Lower lobe of right lung (tissue), 2 donors: ENCODE measurements around the gene RUNX1. TPM values are rescaled to one million over a fixed set of nuclear protein-coding genes. Genes with fewer than 3 reads are reported as not detected.
A peak's percentile ranks its signal among the peaks of the same experiment; 100 is the strongest.
"Not testable (repeated sequence)": the region's sequence is repeated elsewhere in the genome, so short reads cannot be mapped to it uniquely, and the experiment has no call there.

Source experiments
- ATAC-seq, 2 donors: fragments of 200-7000 bp; cut with Tn5 transposase; one replicate each; pipeline ENCODE4 v1.9.1; 2020 to 2022; ENCODE audit warnings: mild to moderate bottlenecking in 2 of 2, moderate library complexity in 2 of 2
- DNase-seq: peaks from one replicate; pipeline ENCODE4 v3.0.0-alpha.2; 2020
- H3K27ac ChIP-seq: fragments of 200-600 bp; one replicate; pipeline ENCODE4 v1.8.0; 2022
- H3K27me3 ChIP-seq: fragments of 200-600 bp; one replicate; pipeline ENCODE4 v1.8.0; 2022; ENCODE audit warnings: low read depth
- H3K36me3 ChIP-seq: fragments of 200-600 bp; one replicate; pipeline ENCODE4 v1.8.0; 2022; ENCODE audit warnings: mild to moderate bottlenecking
- H3K4me1 ChIP-seq: fragments of 200-600 bp; one replicate; pipeline ENCODE4 v1.8.0; 2022
- H3K4me3 ChIP-seq: fragments of 200-600 bp; one replicate; pipeline ENCODE4 v1.8.0; 2022; ENCODE audit warnings: mild to moderate bottlenecking
- H3K9me3 ChIP-seq: fragments of 200-600 bp; one replicate; pipeline ENCODE4 v1.8.0; 2022
- intact Hi-C: fragments of 100-400 bp; cut with DNase I; formaldehyde crosslinking; loops from one replicate; pipeline ENCODE4 v1.11.0; 2022
- total RNA-seq: library from RNA; stranded (reverse); fragmentation: NEBNext Ultra II Directional; extraction: Animal tissue kit (Norgen Biotek cat#: 25700); gene quantifications from one replicate; pipeline ENCODE4 v1.2.1, GENCODE V29; 2021
- TF ChIP-seq, protein P1 (sequence below): fragments of 200-600 bp; IDR thresholded peaks from one replicate; pipeline ENCODE4 v1.8.0; 2022; ENCODE audit warnings: antibody characterized with exemption, mild to moderate bottlenecking
- donor health status: DM: no; HTN: yes; CAD: no; lungs with severe emphysema.

Gene RUNX1
- total RNA-seq, 1 donor from 2014 or later: 110 TPM

DNA sequence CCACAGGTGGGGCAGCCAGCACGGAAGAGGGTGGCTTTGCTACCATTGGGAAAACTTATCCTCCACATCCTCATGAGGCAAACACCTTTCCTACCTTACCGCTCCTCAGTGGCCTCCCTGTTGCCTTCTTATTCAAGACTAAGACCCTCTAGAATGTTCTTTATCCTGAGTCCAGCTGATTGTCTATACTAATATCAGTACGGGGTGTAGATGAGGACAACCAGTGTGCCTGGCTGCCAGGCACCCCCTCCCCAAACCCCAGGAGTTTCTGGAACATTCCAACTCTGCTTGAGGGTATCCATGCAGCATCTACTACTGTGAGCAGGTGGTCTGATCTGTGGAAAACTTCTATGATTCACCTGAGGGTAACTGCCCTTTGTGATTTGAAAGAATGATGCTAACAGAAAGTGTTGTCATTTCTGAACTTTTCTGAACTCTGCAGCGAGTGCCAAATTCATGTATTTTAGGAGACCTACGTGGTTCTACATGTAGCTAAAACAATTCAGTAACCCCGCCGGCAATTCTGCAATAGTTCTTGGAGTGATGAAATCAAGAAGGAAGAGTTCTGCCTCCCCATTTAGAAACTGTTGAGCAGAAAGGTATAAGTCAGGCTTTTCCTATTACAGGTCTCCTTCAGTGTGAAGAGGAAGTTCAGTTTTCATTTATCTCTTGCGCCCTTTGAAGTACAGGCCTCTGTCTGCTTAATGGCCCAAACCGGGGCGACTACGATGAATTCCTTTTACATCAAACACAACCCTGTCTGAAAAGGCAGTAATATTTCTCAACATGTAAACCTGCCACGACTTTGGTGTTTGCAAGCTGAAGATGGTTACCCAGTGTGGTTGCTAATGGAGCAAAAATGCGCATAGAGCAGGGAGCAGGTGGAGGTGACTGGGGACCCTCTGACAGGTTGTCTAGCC, 80.4 kb downstream of the RUNX1 start:
- DNase-seq (no peak), ATAC-seq (peak in 1 of 2 donors; percentile 20)
- Histone ChIP-seq H3K4me1 (peaks cover 46% of the 10 kb centered on the region), H3K27ac (no peak overlapping the region), H3K27me3 (no peaks in the 10 kb centered on the region), H3K36me3 (no peaks in the 10 kb centered on the region), H3K4me3 (no peak overlapping the region), H3K9me3 (no peaks in the 10 kb centered on the region)
- intact Hi-C loops: no loop called here
- TF ChIP-seq, protein P1, sequence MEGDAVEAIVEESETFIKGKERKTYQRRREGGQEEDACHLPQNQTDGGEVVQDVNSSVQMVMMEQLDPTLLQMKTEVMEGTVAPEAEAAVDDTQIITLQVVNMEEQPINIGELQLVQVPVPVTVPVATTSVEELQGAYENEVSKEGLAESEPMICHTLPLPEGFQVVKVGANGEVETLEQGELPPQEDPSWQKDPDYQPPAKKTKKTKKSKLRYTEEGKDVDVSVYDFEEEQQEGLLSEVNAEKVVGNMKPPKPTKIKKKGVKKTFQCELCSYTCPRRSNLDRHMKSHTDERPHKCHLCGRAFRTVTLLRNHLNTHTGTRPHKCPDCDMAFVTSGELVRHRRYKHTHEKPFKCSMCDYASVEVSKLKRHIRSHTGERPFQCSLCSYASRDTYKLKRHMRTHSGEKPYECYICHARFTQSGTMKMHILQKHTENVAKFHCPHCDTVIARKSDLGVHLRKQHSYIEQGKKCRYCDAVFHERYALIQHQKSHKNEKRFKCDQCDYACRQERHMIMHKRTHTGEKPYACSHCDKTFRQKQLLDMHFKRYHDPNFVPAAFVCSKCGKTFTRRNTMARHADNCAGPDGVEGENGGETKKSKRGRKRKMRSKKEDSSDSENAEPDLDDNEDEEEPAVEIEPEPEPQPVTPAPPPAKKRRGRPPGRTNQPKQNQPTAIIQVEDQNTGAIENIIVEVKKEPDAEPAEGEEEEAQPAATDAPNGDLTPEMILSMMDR: no peak

- Histone ChIP-seq H3K4me3 (no peak overlapping the region), H3K9me3 (no peaks in the 10 kb centered on the region), H3K27ac (no peak overlapping the region), H3K27me3 (no peaks in the 10 kb centered on the region), H3K36me3 (no peaks in the 10 kb centered on the region), H3K4me1 (peaks cover 46% of the 10 kb centered on the region)
- DNase-seq (no peak), ATAC-seq (peak in 1 of 2 donors; percentile 29)
- TF ChIP-seq, protein P1: no peak
- intact Hi-C loops: no loop called here
These were observed 81.4 kb downstream of the RUNX1 start for GRCh38 chr21:34967509-34968289.

DNA sequence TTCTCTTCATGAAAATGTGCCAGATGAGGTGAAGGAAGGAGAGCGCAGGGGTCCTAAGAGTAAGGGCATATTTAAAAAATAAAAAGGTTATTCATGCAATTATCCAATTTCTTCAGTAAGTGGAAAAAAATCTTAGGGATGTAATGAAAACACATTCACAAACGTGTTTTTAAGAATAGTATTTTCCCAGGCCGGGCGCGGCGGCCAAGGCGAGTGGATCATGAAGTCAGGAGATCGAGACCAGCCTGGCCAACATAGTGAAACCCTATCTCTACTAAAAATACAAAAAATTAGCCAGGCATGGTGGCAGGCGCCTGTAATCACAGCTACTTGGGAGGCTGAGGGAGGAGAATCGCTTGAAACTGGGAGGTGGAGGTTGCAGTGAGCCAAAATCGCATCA, 82.2 kb downstream of the RUNX1 start:
- H3K4me3 ChIP-seq, H3K27me3 ChIP-seq, H3K36me3 ChIP-seq, H3K27ac ChIP-seq, H3K9me3 ChIP-seq, intact Hi-C loops, DNase-seq, ATAC-seq: not testable (repeated sequence)
- H3K4me1 ChIP-seq: peaks cover 46% of the 10 kb centered on the region

GRCh38 chr21:34965200-34966174, 83.6 kb downstream of the RUNX1 start:
- no peaks in the 10 kb centered on the region for H3K36me3 ChIP-seq
- H3K9me3 ChIP-seq: no peaks in the 10 kb centered on the region
- DNase-seq (no peak), ATAC-seq (no peak)
- H3K27ac ChIP-seq: peak overlapping the region; percentile 31
- intact Hi-C loops: no loop called here
- H3K4me3 ChIP-seq: no peak overlapping the region
- H3K4me1 ChIP-seq: peaks cover 43% of the 10 kb centered on the region
- TF ChIP-seq, protein P1: no peak
- no peaks in the 10 kb centered on the region for H3K27me3 ChIP-seq

DNA sequence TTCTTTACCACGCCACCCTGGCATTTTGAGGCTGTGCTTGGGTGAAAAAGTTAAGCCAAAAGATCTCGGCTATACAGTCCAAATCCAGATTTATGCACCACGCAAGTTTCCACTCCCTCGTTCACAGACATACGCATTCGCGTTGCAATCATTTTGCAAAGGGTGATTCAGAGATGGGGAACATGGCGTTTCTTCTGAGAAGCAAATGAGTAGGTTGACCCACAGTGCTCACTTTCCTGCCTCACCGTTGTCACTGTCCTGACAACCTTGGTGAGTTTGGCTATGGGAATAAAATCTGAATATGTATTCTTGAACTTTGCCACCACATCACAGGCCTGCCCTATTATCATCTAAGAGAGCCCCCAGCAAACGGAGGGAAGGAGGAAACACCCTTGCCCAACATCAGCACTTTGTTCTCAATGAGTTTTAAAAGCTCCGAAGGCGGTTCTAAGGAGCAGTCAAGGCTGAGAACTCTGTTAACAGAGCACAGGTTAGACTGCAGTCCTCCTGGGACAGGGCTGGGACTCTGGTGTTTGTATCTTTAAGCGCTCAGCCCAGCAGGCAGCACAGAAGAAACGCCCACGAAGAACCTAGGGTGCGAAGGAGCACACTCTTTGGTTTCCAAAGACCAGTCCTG, 86.4 kb downstream of the RUNX1 start:
- TF ChIP-seq, protein P1: no peak
- DNase-seq (no peak), ATAC-seq (no peak)
- Histone ChIP-seq H3K4me1 (peaks cover 15% of the 10 kb centered on the region), H3K27ac (no peak overlapping the region), H3K36me3 (no peaks in the 10 kb centered on the region), H3K4me3 (no peak overlapping the region), H3K27me3 (no peaks in the 10 kb centered on the region), H3K9me3 (no peaks in the 10 kb centered on the region)
- intact Hi-C loops: no loop called here
